Activated T-helper 1 cell treated with Interleukin-2 at 50 U/mL for 16 hours (primary cell): ENCODE measurements around the gene TMEM151A.

Experiments used
- DNase-seq: peaks from one replicate; pipeline ENCODE4 v3.0.0-alpha.2; 2020; ENCODE audit warnings: low read depth

The TMEM151A gene

GRCh38 chr11:66324664-66325063 is 33.0 kb downstream of the TMEM151A start:
- no peak for DNase-seq

GRCh38 chr11:66325263-66325671 is 33.6 kb downstream of the TMEM151A start:
- DNase-seq = no peak

DNA sequence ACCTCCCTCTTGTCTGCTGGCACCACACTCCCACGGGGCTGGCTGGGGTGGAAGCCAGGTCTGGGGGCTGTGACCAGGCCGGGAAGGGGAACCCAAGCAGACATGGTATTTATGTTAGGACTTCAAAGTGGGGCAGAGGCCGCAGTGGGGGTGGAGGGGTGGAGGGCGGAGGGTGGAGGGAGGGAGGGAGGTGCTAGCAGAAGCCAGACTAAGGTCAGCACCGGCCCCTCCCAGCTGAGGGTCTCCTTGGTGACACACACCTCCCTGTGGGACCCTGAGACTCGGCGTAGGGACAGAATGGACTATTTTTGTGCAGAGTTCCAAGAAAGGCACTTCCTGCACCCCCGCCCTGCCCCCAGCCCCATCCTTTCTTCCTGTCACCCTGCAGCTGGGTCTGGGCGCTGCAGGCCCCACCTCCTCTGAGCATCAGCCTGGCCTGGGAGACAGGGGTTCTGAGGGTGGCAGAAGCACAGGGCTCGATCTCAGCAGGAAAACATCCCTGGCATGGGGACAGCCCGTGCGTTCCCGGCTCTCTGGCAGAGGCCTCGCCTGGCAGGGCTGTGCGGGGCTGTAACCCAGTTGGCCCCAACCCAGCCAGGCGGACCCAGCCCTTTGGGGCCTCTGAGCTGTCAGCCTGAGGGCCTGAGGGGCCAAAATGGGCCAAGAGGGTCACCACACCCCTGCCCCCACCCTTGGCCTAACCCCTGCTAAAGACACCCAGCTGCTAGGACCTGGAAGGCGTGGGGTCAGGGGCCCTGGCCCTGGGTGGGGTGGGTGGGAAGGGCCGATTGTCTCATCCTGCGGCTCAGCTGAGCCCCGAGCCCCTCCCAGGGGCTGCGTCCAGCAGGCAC is 34.8 kb downstream of the TMEM151A start:
- no peak for DNase-seq

DNA sequence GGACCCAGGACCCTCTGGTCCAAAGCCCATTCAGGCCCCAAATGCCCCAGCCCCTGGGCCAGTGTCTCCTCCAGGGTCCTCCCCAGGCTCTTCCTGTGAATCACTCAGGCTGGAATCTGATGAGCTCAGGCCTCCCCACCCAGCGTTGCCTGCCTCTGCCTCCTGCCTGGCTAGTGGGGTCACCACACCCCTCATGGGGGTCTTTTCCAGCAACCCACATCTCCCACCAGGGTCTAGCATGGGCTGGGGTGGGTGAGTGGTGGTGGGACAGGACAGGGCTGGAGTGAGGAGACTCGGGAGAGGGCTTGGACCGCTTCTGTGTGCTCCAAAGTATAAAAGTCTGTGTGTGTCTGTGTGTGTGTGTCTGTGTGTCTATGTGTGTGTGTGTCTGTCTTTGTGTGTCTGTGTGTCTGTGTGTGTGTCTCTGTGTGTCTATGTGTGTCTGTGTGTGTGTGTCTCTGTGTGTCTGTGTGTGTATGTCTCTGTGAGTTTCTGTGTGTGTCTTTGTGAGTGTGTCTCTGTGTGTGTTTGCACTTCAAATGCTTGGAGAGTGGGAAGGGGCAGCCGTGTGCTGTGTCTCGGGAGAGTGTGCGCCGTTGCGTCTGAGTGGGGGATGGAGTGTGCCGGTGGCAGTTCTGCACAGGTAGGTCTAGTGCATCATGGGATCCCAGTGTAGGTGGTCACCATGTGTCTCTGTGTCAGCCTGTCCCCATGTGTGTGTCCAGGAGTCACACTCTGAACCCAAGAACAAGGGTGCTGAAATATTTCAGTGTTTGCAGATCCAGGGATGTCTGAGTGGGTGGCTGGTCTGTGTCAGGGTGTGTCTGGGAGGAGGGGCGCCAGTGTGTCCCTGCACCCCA is 35.7 kb downstream of the TMEM151A start:
- no peak for DNase-seq

GRCh38 chr11:66328031-66328301 is 36.3 kb downstream of the TMEM151A start:
- DNase-seq = no peak

GRCh38 chr11:66328302-66329144 is 36.8 kb downstream of the TMEM151A start:
- DNase-seq = peak; percentile 67

DNA sequence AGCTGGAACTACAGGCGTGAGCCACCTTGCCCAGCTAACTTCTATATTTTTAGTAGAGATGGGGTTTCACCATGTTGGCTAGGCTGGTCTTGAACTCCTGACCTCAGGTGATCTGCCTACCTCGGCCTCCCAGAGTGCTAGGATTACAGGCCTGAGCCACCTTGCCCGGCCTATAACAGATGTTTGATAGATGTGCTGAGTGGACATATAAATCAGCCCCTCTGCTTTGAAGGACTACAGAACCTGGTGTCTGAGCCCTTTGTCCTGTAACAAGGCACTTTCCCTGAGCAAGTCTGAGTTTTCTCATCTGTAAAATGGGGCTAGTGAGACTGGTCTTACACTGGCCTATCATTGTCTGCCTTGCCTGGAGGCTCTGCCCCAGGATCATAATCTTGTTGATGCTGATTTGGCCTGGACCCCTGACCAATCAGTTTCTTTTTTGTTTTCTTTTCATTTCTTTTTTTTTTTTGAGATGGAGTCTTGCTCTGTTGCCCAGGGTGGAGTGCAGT is 37.5 kb downstream of the TMEM151A start:
- DNase-seq = no peak

- no peak for DNase-seq
These were observed 39.2 kb downstream of the TMEM151A start for GRCh38 chr11:66330931-66331330.

GRCh38 chr11:66331542-66332370 is 40.1 kb downstream of the TMEM151A start:
- DNase-seq = no peak

GRCh38 chr11:66332371-66333219 is 40.9 kb downstream of the TMEM151A start:
- DNase-seq = no peak

DNA sequence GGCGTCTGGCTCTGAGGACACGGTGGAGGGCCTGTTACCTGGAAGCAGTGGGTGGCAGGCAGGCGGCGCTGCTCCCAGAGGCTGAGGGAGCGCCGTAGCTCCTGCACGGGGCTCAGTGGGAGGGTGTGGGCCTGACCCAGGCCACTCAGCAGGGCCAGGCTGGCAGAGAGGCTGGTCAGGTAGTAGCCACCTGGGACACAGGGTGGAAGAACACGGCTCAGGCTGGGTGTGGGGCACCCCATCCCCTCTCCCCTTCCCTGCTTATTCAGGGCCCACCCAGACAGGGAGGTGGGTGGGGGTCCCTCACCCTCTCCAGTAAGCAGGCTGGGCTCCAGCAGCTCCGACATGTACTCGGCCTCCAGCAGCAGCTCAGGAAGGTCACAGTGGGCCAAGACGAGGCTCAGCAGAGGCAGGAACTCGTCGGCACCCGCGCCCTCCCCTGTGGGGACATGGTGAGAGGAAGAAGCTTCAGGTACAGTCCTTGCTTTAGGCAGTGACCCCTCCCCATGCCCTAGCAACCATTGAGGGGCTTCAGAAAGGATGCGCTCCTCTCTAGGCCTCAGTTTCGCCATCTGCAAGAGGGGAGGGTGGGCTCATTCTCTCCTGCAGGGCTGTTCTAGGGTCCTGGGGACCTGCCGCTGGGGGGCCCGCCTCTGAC is 41.7 kb downstream of the TMEM151A start:
- DNase-seq = no peak

DNA sequence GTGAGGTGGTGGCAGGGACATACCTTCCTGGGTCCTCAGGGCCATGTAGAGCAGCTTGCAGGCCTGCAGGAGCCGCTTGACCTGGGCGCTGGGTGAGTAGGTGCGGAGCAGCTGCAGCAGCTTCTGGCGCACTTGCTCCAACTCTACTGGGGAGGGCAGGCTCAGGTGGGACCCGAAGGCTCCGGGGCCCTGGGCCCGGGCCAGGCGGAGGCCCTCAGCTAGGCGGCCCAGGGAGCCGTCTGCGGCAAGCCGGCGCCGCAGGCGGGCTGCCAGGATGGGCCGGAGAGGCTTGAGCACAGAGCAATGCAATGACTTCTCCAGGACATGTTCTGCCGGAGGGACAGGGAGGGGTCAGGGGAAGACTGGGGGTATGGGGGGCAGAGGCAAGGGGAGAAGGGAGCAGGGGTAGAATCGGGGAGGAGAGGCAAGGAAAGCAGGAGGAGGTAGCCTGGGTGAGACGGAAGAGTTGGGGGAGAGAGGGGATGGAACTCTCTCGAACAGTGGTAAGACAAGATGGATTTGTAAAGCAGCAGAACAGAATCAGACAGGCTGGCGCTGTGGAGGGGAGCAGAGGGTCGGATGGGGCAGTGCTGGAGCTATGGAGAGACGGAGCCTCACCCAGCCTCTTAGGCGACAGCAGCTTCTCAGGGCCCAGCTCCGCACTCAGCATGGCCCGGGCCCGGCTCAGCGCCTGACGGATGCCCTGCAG is 42.4 kb downstream of the TMEM151A start:
- no peak for DNase-seq

- no peak for DNase-seq
These were observed 43.1 kb downstream of the TMEM151A start for GRCh38 chr11:66334605-66335442.

- DNase-seq = no peak
These were observed 44.0 kb downstream of the TMEM151A start for GRCh38 chr11:66335531-66336233.

- DNase-seq = no peak
These were observed 44.8 kb downstream of the TMEM151A start, which contains the start of gene RIN1 for GRCh38 chr11:66336234-66337102. Gene RIN1, minus strand, starts transcription at chr11:66336434. Its CDS starts 32 bp downstream, at chr11:66336402.

GRCh38 chr11:66337103-66337899 is 45.6 kb downstream of the TMEM151A start:
- DNase-seq = no peak
